H9 (cell line): ENCODE data around the gene HTRA3. TPM values are rescaled to one million over a fixed set of nuclear protein-coding genes. Genes with fewer than 3 reads are reported as not detected.

Experiments used
- DNase-seq: peaks from one replicate; pipeline ENCODE4 v3.0.0-alpha.2; 2017
- H2AFZ ChIP-seq: one replicate; pipeline ENCODE4 v1.6.1; 2013; ENCODE audit warnings: mild to moderate bottlenecking, low read length, control low read depth, moderate library complexity
- H2AK5ac ChIP-seq: 2 replicates; pipeline ENCODE4 v1.6.1; 2013; ENCODE audit warnings: low read length, control low read depth, mixed read lengths; ENCODE audit not compliant: insufficient read length
- H2BK120ac ChIP-seq: one replicate; pipeline ENCODE4 v1.6.1; 2013; ENCODE audit warnings: low read depth, mild to moderate bottlenecking, low read length, control low read depth, inconsistent platforms; ENCODE audit not compliant: poor library complexity, severe bottlenecking
- H2BK12ac ChIP-seq: 2 replicates; pipeline ENCODE4 v1.6.1; 2013; ENCODE audit warnings: low read length, control low read depth, mixed read lengths, low read depth; ENCODE audit not compliant: insufficient read length
- H2BK15ac ChIP-seq: 2 replicates; pipeline ENCODE4 v1.6.1; 2013; ENCODE audit warnings: low read depth, low read length, control low read depth
- H2BK20ac ChIP-seq: one replicate; pipeline ENCODE4 v1.6.1; 2013; ENCODE audit warnings: low read depth, mild to moderate bottlenecking, low read length, control low read depth, inconsistent platforms; ENCODE audit not compliant: poor library complexity, severe bottlenecking
- H2BK5ac ChIP-seq: 2 replicates; pipeline ENCODE4 v1.6.1; 2013; ENCODE audit warnings: low read length, control low read depth, mixed read lengths; ENCODE audit not compliant: insufficient read length
- H3K14ac ChIP-seq: 2 replicates; pipeline ENCODE4 v1.6.1; 2013; ENCODE audit warnings: low read length, control low read depth; ENCODE audit not compliant: insufficient read depth
- H3K18ac ChIP-seq: 2 replicates; pipeline ENCODE4 v1.6.1; 2013; ENCODE audit warnings: low read depth, mild to moderate bottlenecking, mixed read lengths, low read length, control low read depth; ENCODE audit not compliant: insufficient read length
- H3K23ac ChIP-seq: 2 replicates; pipeline ENCODE4 v1.6.1; 2013; ENCODE audit warnings: low read length, control low read depth, mixed read lengths, low read depth; ENCODE audit not compliant: insufficient read length
- H3K23me2 ChIP-seq: 2 replicates; pipeline ENCODE4 v1.6.1; 2013; ENCODE audit warnings: low read depth, mild to moderate bottlenecking, mixed read lengths, low read length, control low read depth; ENCODE audit not compliant: insufficient read length, poor library complexity, severe bottlenecking
- H3K27ac ChIP-seq: 2 replicates; pipeline ENCODE4 v1.5.1; 2013; ENCODE audit warnings: low read length, control low read depth, mixed read lengths, low read depth; ENCODE audit not compliant: insufficient read length
- H3K27me3 ChIP-seq: 2 replicates; pipeline ENCODE4 v1.6.1; 2013; ENCODE audit warnings: low read length, control low read depth, inconsistent platforms; ENCODE audit not compliant: insufficient read depth
- H3K4ac ChIP-seq: 2 replicates; pipeline ENCODE4 v1.6.1; 2013; ENCODE audit warnings: low read depth, mild to moderate bottlenecking, control low read depth, inconsistent platforms, low read length, moderate library complexity
- H3K4me1 ChIP-seq: 2 replicates; pipeline ENCODE4 v1.6.1; 2013; ENCODE audit warnings: low read length, control low read depth, inconsistent platforms; ENCODE audit not compliant: insufficient read depth
- H3K4me2 ChIP-seq: 2 replicates; pipeline ENCODE4 v1.6.1; 2013; ENCODE audit warnings: low read length, control low read depth, mixed read lengths; ENCODE audit not compliant: insufficient read length, insufficient read depth
- H3K56ac ChIP-seq: 2 replicates; pipeline ENCODE4 v1.6.1; 2013; ENCODE audit warnings: low read depth, mild to moderate bottlenecking, mixed read lengths, low read length, control low read depth; ENCODE audit not compliant: insufficient read length
- H3K79me1 ChIP-seq: 2 replicates; pipeline ENCODE4 v1.6.1; 2013; ENCODE audit warnings: low read depth, mild to moderate bottlenecking, moderate library complexity, low read length, control low read depth, inconsistent platforms; ENCODE audit not compliant: insufficient read depth, poor library complexity, severe bottlenecking
- H3K79me2 ChIP-seq: 2 replicates; pipeline ENCODE4 v1.6.1; 2013; ENCODE audit warnings: low read length, control low read depth, inconsistent platforms; ENCODE audit not compliant: insufficient read depth
- H3K9ac ChIP-seq: 2 replicates; pipeline ENCODE4 v1.6.1; 2013; ENCODE audit warnings: low read length, control low read depth, mixed read lengths; ENCODE audit not compliant: insufficient read length; ENCODE audit errors: extremely low read depth
- H3K9me3 ChIP-seq: one replicate; pipeline ENCODE4 v1.6.1; 2013; ENCODE audit warnings: low read depth, low read length, inconsistent platforms; ENCODE audit not compliant: control insufficient read depth
- H3T11ph ChIP-seq: one replicate; pipeline ENCODE4 v1.6.1; 2013; ENCODE audit warnings: mild to moderate bottlenecking, low read length, control low read depth, inconsistent platforms
- H4K20me1 ChIP-seq: one replicate; pipeline ENCODE4 v1.6.1; 2013; ENCODE audit not compliant: control insufficient read depth, insufficient read length, insufficient read depth
- H4K5ac ChIP-seq: 2 replicates; pipeline ENCODE4 v1.6.1; 2013; ENCODE audit warnings: low read depth, mild to moderate bottlenecking, mixed read lengths, low read length, control low read depth; ENCODE audit not compliant: insufficient read length
- H4K8ac ChIP-seq: replicated peaks from 2 replicates; pipeline ENCODE4 v1.6.1; 2013; ENCODE audit warnings: low read length, control low read depth, mixed read lengths, low read depth; ENCODE audit not compliant: insufficient read length
- H4K91ac ChIP-seq: 2 replicates; pipeline ENCODE4 v1.6.1; 2013; ENCODE audit warnings: low read depth, mild to moderate bottlenecking, moderate library complexity, mixed read lengths, low read length, control low read depth; ENCODE audit not compliant: insufficient read length
- H3K27ac Mint-ChIP-seq, 3 experiments: 2 replicates in 2 of 3; 3 replicates in 1 of 3; pipeline ENCODE4 v1.8.0; 2020 to 2021; ENCODE audit warnings: mixed read lengths in 3 of 3, mild to moderate bottlenecking in 1 of 3, moderate library complexity in 1 of 3
- H3K27me3 Mint-ChIP-seq: 2 replicates; pipeline ENCODE4 v1.8.0; 2021; ENCODE audit warnings: low read depth, mild to moderate bottlenecking, moderate library complexity, mixed read lengths
- H3K36me3 Mint-ChIP-seq, 3 experiments: 2 replicates in 2 of 3; 3 replicates in 1 of 3; pipeline ENCODE4 v1.8.0; 2020 to 2021; ENCODE audit warnings: low read depth in 3 of 3, mixed read lengths in 3 of 3; ENCODE audit not compliant: insufficient read depth in 1 of 3
- H3K4me1 Mint-ChIP-seq, 2 experiments: 2 replicates each; pipeline ENCODE4 v1.8.0; 2020; ENCODE audit warnings: mixed read lengths in 2 of 2
- H3K4me3 Mint-ChIP-seq, 2 experiments: 2 replicates in 1 of 2; 3 replicates in 1 of 2; pipeline ENCODE4 v1.8.0; 2020 to 2021; ENCODE audit warnings: mild to moderate bottlenecking in 2 of 2, mixed read lengths in 2 of 2, moderate library complexity in 1 of 2
- H3K9me3 Mint-ChIP-seq, 2 experiments: 2 replicates in 1 of 2; 3 replicates in 1 of 2; pipeline ENCODE4 v1.8.0; 2020; ENCODE audit warnings: mild to moderate bottlenecking in 2 of 2, mixed read lengths in 2 of 2, moderate library complexity in 1 of 2
- CTCF ChIP-seq: fragments of 200-600 bp; sonication (generic); conservative IDR thresholded peaks from 3 replicates; pipeline ENCODE4 v1.8.0; 2021; ENCODE audit warnings: antibody characterized with exemption, mild to moderate bottlenecking
- WGBS: extraction: QIAGEN DNeasy Blood & Tissue Kit; methylation state at CpG from one replicate; pipeline ENCODE4 v1.1.7; 2013; ENCODE audit warnings: missing lambda C conversion rate, low lambda C conversion rate, mixed read lengths; ENCODE audit not compliant: insufficient read length; ENCODE audit errors: extremely low coverage; 5-methylcytosine and 5-hydroxymethylcytosine counted together
- total RNA-seq: library from RNA; stranded (reverse); gene quantifications from 2 replicates; pipeline ENCODE4 v1.2.1, GENCODE V29; 2021

The HTRA3 gene
- total RNA-seq, 1 experiment from 2014 or later, result 3.0 TPM

- Histone ChIP-seq H2AK5ac (no peak overlapping the region), H3K79me1 (no peaks in the 10 kb centered on the region), H3K56ac (no peak overlapping the region), H4K20me1 (no peaks in the 10 kb centered on the region), H3K4me2 (no peak overlapping the region), H3K9ac (no peak overlapping the region), H3K9me3 (no peaks in the 10 kb centered on the region), H3K4ac (no peak overlapping the region), H4K91ac (no peak overlapping the region), H4K5ac (no peak overlapping the region), H3K27me3 (no peaks in the 10 kb centered on the region), H2BK120ac (no peak overlapping the region), H3K79me2 (no peaks in the 10 kb centered on the region), H2BK12ac (no peak overlapping the region), H3K23me2 (no peaks in the 10 kb centered on the region), H2AFZ (no peak overlapping the region), H3T11ph (no peak overlapping the region), H3K27ac (no peak overlapping the region), H2BK20ac (no peak overlapping the region), H2BK15ac (no peak overlapping the region), H3K18ac (no peak overlapping the region), H3K23ac (no peak overlapping the region), H2BK5ac (no peak overlapping the region), H3K4me1 (no peaks in the 10 kb centered on the region), H3K14ac (no peak overlapping the region), H4K8ac (no peak overlapping the region)
- DNase-seq, result peak; percentile 18
- Mint-ChIP-seq H3K4me1 (peaks cover 0 to 7% of the 10 kb centered on the region in 2 experiments; a peak in 2 of 4 replicates), H3K36me3 (no peaks in the 10 kb centered on the region), H3K9me3 (peaks cover 0 to 13% of the 10 kb centered on the region in 2 experiments; a peak in 2 of 5 replicates), H3K4me3 (no peak overlapping the region), H3K27me3 (peaks cover 11% of the 10 kb centered on the region), H3K27ac (no peak overlapping the region; a peak in 1 of 7 replicates)
- TF ChIP-seq CTCF, result no peak
- no CpG with 5 or more reads among the region's 8 CpGs for WGBS
These were observed 55.9 kb downstream of the HTRA3 start for GRCh38 chr4:8325291-8325973.
